ENCODE results near the gene NEU4. TPM values are rescaled to one million over a fixed set of nuclear protein-coding genes. Genes with fewer than 3 reads are reported as not detected.
"Not testable (repeated sequence)": the region's sequence is repeated elsewhere in the genome, so short reads cannot be mapped to it uniquely, and the experiment has no call there.

NEU4 gene
- total RNA-seq, 1 donor from 2014 or later = 0.30 TPM

DNA sequence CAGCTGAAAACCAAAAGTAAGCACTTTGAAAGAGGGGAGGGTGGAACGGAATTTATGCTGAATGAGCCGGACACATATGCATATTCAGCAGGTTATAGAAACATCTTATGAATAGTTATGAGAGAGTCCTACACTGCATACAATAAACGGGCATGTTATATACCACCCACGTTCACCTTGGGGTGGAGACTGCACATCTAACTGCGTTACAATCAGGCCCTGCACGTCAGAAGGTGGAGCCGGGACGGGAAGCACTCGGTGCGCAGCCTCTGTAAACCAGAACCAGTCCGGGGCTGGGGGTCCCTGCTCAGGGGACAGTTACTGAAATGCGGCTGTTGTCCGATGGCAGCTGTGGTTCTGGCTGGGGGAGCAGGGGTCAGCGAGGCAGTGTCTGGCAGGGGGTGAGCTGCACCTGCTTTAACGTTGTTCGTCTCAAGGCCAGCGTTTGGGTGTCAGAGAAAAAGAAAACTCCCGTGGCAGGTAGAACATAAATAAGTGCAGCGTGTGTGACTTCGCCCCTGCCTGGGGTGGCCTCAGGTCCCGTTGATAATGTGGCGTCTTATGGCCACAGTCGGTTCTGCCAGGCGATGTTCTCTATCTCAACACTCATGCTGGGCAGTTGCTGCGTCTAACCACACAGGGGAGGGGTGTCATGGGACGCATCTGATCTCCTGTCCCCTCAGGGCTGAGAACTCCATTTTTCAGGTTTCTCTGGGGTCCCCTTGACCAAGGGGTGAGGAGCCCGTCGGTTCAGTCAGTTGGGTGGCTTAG, 24.9 kb downstream of the NEU4 start:
- DNase-seq = not testable (repeated sequence)

DNA sequence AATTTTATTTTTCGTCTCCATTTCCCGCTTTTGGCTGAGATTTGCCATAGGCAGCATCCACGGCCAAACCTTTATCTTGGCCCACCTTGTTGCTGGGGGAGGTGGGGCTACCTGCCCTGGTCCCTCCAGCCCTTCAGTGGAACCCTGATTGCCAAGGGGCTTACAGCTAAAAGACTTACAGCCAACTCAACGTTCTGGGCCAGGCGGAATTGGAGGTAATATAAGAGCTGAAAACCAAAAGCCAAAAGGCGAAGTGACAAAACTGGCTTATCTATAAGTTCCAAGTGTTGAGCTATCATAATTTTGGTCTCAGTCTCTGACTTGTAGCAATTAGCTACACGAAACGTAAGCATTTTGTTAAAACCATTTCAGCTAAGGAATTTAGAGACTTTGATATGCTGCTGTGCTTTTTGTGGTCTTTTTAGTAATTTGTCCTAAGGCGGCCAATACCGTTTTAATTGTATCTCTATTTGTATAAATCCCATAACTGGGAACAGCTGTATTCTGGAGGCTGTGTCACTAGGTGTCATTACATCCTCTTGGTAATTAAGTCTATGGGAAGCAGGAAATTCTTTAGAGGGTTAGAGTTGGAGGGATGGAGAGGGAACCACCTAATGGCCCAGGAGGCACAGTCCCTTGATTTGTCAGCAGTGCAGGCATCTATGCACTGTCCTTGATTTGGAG, 25.7 kb downstream of the NEU4 start:
- no peak for DNase-seq

DNA sequence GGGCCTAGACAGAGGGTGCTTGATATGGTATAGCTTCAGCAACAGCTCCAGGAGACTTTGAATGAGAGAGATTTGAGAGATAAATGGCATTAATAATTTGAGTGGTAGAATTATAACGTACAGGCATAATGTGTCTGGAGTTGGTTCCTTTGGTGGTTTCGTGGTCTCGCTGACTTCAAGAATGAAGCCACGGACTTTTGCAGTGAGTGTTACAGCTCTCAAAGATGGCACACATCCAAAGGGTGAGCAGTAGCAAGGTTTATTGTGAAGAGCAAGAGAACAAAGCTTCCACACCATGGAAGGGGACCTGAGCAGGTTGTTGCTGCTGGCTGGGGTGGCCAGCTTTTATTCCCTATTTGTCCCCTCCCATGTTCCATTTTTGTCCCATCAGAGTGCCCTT, 26.6 kb downstream of the NEU4 start:
- DNase-seq = no peak

DNA sequence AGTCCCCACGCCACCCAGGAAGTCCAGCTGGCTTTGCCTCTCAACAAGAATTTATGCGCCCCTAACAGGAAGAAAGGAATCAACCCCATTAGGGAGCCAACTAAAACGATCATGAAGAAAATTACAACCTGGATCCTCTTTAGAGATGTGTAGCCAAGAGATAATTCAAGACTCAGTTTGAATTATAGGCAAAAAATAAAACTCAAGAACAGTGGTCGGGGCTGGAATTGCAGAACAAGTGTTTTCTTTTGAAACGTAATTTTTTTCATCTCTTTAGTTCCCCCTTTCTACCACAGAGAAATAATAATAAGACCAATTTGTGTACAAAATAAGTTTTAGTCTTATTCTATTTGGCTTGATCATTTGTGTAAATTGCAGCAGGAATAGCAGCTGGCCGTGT, 27.3 kb downstream of the NEU4 start:
- no peak for DNase-seq

DNA sequence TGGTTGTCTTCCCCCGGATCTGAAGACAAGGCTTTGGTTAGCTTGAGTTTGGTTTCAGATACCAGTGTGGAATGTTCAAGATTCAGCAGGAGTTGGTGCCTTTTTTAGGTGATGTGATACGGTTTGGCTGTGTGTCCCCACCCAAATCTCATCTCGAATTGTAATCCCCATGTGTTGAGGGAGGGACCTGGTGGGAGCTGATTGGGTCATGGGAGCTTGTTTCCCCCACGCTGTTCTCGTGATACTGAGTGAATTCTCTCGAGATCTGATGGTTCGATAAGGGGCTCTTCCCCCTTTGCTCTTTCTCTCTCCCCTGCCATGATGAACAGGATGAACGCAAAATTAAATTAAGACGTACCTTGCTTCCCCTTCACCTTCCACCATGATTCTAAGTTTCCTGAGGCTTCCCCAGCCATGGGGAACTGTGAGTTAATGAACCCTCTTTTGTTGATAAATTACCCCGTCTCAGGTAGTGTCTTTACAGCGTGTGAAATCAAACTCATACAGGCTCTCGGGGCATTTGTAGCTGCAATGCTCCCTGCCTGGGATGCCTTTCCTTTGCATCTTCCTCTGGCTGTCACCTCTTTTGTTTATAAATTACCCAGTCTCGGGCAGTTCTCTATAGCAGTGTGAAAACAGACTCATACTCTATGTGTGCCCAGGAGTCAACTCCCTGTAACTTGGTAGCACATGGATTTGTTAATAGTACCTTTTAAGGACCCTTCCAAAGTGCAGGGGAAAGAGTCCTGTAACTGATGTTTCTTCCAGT, 28.4 kb downstream of the NEU4 start:
- no peak for DNase-seq

DNA sequence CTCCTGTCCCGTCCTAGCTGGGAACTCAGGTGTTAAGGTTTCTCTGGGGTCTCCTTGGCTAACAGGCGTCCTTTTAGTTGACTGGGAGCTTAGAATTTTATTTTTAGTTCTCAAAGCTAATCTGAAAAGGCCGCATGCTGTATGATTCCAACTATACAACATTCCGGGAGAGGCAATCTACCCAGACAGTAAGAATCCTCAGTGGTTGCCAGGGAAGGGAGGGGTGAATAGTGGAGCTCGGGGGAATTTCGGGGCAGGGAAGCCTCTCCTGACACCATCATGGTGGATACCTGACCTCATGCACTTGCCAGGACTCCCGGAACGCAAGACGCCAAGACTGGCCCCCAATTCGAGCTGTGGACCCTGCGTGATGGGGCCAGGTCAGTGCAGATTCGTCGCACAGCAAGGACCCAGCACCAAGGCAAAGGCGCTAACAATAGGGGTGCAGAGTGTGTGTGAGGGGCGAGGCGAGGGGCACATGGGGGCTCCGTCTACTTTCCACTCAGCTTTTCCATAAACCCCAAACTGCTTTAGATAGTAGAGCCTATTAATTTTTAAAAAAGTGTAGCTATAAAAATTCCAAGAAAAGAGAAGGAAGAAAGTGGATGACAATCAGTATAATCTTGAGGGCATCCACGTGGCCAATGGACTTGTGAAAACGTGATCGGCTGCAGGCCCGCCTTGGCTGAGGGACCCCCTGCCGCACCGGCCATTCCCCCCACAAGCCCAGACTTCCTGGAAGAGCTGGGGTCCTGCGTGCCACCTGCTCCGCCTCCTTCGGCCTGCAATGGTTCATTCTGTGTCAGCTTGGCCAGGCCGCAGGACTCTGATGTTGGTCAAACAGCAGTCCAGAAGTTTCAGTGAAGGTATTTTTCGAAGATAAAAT, 32.4 kb downstream of the NEU4 start:
- DNase-seq = no peak

DNA sequence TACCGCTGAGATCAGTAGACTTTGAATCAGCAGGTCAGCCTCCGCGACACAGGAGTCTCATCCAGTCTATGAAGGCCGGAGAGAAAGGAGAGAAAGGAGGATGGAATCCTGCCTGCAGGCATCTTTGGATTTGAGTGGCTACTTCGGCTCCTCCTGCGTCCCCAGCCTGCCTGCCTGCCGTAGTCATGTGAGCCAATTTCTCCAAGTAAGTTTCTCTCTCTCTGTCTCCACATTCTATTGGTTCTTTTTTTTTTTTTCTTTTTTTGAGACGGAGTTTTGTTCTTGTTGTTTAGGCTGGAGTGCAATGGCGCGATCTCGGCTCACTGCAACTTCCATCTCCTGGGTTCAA, 33.0 kb downstream of the NEU4 start:
- no peak for DNase-seq

DNA sequence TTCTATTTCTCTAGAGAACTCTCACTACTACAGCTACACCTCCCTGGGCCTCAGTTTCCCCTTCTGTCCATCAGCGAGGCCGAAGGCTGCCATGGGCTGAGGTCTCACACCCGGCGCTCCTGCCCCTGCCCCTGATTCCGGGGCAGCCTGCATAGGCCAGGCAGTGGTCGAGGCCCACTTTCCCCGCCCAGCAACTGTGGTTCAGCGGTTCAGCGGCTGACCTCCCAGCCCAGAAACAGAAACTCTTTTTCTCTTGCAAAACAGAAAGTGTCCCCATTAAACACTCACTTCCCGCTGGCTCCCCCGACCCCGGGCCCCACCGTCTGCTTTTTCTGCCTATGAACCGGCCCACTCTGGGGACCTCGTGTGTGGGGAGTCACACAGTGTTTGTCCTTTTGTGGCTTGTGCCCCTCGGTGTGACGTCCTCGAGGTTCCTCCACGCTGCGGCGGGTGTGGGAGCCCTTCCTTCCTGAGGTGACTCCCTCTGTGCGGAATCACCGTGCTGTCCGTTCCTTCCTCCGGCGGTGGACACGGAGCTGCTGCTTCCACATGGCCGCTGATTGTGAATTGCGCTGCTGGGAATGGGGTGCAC, 33.7 kb downstream of the NEU4 start:
- no peak for DNase-seq

DNA sequence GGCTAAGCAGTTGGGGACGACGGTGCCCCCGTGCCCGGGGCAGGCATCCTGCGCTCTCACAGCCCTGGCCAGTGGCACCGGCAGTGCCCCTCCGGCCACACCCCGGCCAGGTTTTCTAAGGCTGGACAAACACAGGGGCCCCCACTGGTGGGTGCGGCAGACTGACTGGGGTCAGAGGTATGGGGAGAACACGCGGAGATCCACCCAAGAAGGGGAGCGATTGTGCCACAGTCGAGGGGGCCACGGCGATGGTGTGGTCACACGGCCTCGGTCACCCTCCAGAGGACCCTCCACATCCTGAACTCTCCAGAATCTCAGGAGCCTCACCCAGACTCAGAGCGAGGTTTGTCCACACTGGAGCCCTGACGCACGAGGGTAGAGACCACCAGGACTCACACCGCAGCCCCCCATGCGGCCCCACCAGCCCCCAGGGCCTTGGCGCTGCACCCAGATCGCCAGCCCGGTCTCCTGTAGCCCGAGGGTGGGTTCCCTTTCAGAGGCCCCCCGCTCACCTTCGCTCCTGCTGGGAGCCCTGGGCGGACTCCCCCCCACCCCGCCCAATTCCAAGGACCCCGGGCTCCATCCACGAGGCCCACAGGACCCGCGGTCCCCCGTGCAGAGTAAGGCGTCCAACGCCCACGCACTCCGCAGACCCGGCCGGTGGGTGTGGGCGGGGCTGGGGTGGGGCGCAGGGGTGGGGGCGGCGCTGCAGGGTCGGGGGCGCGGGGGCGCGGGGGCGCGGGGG, 34.5 kb downstream of the NEU4 start:
- no peak for DNase-seq

DNA sequence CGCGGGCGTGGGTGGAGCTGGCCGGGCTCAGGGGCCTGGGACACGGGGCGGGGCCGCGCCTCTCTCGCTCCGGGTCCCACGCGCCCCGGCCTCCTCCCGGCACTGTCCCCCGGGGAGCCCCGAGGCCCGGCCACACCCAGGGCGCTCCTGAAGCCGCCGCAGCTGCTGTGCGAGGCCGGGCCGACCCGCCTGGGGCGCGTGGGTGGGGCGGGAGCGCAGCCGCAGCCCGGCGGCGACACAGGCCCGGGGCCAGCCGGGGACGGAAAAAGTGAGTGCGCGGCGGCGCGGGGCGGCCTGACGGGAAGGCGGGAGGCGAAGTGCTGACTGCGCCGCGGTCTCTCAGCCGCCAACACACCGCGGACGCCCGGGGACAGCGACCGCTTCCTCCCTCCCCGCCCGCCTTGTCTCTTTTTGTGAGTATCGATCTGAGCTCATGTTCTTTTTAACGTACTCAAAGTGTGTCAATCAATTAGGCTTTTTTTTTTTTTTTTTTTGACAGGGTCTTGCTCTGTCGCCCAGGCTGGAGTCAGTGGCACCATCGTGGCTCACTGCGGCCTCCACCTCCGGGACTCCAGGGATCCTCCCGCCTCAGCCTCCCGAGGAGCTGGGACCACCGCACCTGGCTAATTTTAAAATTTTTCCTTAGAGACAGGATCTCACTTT, 35.2 kb downstream of the NEU4 start:
- DNase-seq = peak; percentile 18

DNA sequence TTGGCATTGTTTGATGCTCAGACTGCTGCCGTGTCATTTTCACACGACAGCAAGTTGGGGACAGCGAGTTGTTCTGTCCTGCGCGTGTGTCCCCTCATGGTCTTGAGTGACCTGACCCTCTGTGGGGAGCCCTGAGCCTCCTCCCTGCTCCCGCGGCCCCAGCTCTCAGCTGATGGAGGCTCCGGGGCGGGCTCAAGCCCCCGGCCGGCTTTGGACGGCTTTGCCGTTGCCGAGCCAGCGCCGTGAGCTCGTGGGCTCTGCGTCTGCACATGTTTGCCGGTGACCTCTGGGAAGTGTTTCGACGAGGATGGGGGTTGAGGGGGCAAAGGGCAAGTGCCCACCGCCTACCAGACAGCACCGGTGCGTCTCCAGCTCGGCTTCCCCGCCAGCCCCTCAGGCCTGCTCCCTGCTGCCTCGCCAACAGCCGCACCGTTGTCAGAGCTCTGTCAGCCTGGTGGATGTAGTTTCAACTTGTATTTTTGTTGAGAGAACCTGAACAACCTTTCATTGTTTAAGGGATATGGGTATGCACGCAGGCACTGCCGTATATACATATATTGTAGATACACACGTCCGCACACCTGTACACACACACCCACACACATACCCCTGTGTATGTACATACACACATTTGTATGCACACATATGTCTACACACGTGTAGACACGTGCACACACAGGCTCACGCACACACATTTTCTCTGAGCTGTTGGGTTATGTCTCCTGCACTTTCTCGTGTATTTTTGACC, 36.0 kb downstream of the NEU4 start:
- no peak for DNase-seq

DNA sequence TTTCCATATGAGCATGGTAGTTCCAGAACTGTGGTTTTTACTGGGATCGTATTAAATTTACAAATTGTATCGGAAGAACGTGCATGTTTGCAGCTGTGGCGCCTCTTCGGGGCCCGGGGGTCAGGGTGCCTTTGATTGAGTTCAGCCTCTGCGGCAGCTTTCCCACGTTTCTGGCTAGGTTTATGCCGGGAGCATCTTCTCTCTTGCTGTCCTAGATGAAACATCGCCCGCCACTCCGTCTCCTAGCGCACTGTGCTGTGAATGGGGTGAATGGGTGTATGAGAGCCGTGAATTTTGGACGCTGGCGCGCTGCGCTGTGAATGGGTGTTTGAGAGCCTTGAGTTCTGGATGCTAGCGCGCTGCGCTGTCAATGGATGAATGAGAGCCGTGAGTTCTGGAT, 37.4 kb downstream of the NEU4 start:
- DNase-seq = no peak

DNA sequence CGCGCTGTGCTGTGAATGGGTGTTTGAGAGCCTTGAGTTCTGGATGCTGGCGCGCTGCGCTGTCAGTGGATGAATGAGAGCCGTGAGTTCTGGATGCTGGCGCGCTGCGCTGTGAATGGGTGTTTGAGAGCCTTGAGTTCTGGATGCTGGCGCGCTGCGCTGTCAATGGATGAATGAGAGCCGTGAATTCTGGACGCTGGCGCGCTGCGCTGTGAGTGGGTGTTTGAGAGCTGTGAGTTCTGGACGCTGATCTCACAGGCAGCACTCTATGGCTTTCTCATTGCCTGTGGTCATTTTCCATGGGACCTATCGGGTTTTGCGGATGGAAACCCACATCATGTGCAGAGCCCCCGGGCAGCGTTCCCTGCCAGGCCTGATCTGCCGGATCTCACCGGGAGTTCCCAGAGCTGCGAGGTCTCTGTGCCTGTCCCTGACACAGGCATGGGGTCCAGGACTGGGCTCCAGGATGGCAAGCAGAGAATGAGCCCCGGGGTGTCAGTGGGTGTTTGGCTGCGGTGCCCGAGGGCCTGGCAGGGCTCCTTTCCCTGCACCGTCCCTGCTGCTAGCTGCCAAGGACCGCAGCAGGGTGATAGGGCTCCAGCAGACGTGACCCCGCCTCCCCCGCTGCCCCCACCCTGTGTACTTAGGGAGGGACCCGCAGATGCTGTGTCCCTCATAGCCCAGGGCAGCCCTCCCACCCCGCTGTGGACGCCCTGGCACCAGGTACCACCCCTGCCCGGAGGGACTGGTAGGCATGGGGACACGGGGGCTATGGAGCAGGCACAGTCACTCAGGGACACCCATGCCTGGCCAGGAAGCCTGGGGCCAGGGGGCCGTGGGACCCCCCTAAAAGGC, 40.0 kb downstream of the NEU4 start:
- DNase-seq = no peak

DNA sequence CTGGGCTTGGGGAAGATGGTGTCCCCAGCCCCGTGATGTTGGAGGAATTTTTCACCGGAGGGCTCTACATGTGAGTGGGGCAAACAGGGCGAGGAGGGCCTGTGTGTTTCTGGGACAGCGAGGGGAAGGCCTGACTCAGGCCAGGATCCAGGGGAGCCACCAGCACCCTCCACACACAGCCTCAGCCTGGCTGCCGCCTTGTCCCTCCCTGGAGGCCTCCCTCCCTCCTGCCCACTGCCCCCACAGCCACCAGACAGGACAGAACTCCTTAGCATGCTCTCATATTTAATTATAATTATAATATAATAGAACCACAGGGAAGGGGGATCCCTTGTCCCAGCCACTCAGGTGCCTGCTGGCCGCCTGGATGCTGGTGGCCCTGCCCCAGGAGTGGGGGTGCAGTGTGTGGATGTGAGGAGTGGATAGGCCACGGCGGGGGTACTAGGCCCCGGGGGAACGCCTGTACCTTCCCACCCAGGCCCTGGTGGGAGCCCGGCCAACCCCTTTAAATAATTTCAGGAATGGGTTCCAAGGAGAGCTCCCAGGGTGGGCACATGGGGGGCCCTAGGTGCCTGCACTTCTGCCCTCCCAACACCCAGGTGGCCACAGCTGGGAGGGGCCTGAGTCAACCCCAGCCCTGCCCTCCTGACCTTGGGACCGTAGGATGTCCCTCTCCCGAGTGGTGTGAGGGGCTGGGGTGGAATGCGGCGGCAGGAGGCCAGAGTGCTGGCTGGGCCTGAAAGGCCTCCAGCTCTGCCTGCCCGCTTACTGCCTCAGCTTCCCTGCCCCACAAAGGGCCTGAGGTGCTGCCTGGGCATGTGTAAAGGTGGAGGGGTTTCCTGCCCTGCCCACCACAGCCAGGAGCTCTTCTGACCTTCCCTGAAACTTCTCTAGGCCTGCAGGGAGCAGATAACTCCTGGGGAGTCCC, 40.9 kb downstream of the NEU4 start:
- no peak for DNase-seq

DNA sequence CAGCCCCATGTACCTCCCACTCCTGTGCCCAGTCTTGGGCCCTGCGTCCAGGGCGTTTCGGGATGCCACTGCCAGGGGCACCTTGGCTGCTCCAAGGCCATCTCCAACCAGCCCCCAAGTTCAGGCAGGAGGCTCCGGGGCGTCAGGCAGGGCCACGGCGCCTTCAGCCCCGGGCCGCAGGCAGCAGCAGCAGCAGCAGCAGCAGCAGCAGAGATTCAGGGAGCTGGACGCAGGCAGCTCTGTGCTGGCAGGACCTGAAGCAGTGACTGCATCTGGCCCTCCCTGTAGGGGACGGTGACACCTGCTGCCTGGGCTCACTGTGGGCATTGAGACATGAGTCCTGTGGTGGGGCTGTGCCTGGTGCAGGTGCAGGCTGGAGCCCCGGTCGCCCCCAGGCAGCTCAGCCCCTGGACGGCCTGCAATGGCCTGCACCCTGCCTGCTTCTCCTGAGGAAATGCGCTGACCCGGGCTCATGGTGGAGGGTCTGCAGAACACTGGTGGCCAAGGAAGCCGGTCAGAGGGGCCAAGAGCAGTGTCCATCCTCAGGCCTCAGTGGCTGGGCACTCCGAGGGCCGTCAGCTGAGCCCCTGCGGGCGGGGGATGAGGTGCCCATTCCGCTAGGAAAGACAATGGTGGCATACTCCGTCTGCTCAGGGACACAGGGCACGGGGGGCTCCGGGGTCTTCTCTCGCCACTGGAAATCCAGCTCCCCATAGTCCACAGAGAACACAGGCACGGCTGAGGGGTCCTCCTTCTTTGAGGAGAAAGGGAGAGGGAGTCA, 41.7 kb downstream of the NEU4 start:
- no peak for DNase-seq

DNA sequence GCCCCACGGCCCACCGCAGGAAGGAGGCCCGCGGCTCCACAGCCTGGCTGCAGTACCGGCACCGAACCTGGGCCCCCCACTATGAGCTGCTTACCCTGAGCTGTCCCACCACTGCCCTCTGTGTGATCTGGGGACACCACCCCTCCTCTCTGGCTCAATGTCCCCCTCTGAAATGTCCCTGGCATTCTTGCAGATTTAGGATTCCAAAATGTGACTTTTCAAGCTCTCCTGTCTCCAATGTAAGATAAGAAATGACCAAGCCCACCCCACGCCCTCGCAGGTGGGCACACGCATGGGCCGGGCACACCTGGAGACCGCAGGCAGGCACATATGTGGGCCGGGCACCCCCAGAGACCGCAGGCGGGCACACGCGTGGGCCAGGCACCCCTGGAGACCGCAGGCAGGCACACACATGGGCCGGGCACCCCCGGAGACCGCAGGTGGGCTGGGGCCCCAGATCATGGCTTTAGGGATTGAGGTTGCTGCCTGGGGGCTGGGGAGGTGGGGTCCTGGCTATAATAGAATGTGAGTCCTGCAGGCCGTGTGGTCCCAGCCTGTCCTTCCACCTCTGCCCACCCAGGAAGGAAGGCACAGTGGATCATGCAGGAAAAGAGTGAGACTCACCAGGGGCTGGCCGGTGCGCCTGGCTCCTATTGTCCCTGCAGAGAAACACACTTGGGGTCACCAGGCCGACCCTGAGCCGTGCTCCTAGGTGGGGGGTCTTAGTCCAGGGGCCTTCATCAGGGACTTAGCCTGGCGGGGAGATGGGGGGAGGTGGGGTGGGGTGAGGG, 42.5 kb downstream of the NEU4 start:
- DNase-seq = no peak
